ENCODE data around the gene RB1.

The RB1 gene

DNA sequence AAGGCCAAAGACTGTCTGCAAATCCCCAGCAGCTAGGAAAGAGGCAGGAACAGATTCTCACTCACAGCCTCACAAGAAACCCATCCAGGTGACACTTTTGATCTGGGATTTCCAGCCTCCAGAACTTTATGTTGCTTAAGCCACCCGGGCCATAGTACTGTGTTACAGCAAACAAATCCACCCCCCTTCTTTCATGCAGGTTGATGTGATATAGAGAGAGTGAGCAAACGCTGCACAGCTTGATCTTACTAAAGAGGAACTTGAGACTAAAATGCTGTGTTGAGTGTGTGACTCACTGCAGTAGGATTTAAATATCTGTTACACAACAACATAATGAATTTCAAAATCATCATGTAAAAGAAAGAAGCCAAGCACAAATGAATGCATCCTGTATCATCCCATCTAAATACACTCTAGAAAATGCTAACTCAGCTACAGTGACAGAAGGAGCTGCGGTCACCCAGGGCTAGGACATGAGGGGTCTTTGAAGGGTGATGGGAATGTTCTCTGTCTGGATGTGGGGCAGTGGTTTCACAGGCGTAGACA, 197.2 kb downstream of the RB1 start:
- no peak for DNase-seq

DNA sequence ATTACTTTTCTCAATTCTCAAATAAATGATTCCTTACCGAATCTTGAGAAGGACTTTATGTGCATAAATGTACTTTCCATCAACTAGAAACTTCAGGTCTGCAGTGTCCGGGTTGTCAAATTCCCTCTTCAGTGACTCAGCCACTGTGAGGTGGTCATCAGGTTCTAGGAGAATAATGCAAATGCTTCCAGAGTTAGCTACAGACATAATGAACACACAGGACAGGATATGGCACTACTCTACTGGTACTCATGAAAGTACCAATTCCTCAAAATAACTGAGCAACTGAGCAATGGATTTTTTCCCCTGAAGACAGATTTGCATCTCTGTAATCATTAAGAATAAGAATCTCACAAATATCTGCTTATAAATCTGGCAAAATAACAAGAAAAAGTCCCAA, 198.2 kb downstream of the RB1 start:
- no peak for DNase-seq

DNA sequence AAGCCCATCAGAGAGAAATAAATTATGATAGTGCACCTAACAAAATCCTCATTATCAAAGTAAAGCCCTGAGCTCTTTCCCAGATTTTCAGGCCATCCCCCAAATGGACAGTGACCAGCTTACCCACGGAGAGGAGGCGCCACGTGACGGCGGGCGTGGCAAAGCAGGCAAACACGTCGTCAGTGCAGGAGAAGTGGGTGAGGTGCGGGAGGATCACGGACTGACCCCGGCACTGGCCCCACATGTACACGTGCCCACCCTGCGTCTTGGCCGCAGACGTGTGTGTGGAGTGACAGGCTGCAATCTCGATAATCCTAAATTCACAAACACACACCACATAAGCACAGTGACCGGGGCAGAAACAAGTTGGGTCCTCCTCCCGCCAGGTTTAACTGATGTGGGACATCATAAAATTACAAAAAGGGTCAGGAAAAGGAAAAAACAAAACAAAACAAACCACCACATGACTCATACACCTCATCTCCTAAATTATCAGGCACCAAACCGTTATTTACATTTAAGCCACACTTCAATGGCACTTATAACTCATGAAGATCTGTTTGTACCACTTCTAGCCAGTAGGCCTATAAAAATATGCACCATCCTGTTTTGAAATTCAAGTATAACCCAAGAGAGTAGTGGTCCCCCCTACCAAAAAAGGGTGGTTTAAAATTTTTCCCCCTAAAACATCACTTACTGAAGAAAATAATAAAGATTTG, 199.2 kb downstream of the RB1 start:
- DNase-seq = no peak

DNA sequence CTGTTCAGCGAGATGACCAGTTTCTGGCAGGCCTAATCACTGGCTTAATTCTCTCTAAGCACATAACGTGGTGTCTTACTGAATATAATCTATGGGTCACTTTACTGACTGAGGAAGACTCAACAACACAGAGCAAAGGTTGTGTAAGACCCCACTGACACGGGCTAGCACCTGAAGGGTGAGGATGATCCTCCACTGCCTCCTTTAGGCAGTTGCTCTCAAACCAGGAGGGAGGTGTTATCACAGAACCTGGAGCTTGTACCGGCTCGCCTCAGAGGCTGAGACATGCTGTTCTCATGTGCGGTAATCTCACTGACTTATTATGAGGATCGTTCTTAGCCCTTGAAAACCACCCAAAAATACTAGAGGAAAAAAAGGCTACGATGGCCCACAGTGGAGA, 201.1 kb downstream of the RB1 start:
- no peak for DNase-seq

DNA sequence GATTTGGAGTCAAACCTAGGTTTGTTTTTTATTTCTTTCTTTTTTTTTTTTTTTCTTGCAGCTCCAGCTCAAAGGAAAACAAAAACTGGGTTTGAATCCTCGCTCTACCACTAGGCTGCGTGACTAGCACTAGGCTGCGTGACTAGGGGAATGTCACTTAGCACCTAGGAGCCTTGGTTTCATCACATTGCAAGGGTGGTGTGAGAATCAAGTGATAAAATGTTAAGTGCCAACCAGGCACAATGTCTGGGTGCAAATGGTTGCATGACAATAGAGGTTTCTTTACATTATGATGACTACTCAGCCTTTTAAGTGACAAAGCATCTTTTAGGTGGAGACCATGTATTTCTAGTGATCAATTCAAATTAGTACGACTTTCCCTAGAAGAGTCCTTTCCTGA, 201.5 kb downstream of the RB1 start:
- DNase-seq = no peak

DNA sequence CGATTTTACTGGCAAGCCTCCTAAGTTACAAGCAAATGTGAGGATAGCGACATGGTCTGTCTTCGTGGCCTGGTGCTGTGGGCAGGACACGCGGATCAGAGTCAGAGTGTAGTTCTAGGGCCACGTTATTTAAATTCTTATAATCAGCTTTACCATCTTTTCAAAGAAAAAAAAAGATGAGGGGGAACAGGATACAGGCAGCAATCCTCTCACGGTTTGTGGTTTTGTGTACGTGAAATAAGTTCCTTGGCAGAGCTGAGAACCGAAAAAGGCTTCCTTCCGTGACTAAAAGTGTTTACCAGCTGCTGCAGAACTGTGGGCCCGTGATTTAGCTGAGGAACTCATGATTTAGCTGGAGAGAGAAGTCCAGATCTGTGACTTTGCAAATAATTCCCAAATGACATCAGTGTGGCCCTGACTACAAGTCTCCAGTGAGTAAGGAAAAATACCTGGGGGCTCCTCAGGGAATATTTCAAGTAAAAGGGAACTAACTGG, 202.1 kb downstream of the RB1 start:
- no peak for DNase-seq

DNA sequence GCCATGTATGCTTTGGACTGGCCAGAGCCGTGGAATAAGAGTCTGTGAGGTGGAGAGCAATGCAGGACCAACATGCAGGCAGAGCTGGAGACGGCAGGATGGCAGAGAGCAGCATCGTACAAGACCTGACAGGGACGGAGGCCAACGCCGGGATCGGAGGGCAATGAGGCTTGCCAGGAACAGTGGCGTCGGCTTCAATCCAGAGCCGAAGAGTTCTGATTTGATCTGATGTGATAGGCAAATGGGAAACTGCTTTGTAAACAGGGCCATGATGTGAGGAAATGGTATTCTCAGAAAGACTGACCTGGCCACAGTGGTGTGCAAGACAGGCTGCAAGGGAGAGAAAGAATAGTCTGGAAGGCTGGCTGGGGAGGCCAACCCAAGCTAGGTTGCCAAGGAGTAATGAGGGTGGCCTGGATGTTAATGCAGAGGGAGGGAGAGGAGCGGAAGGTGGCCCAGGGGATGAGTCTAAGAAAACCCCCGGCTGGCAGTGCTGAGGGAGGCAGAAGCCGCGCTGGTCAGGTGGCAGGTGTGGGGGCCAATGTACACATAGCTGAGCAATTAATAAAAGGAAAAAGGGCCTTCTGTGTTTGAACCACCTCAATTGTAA, 202.6 kb downstream of the RB1 start:
- DNase-seq = no peak

DNA sequence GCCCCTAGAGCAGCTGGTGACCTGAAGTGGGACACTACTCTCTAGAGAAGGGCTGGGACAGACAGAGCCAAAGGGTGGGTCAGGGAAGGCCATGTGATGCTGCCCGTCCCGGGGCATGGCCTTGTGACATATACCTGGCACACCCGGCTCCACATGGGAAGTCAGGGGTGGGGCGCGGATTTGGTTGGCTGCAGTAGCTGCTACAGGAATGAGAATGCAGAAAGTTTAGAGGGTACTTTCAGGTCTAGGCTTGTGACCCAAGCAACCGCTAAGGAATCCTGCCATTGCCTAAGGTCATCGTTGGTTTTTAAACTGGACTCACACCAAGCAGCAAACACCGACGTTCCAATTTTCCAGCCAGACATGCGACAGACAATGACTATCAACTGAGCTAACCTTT, 203.5 kb downstream of the RB1 start:
- no peak for DNase-seq

DNA sequence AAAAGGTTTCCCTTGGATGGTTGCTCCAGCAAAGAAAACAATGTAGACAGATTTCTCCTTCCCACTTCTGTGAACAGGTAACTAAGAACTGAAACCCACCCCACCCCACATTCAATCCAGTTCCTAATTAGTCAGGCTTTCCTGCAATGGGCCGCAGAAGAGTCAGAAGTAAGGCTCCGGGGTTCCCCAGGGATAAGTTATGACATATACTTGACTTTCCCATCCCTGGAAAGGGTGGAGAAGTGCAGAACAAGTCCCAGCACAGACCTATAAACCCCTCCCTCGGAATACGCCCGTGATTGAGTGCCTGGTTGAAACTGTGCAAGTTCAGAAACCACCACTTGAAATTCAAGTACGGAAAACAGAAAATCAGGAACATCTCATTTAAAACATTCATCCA, 204.5 kb downstream of the RB1 start:
- DNase-seq = no peak

DNA sequence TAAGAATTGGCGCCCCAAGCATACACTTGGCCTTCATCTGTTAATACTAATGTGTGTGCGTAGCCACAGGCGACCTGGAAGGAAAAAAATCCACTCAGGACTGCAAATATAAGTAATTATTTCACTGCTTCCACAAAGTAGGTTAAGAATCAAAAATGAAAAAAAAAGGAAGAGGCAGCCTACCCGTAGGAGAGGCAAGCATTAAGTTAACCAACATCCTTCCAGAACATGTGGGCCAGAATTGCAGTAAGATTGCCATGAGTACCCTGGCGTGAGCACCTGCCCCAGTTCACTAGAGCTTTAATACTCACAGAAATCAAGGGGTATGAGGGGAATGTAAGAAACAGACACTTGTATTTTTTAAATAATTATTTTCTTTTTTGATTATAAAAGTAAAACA, 207.1 kb downstream of the RB1 start:
- DNase-seq = no peak

DNA sequence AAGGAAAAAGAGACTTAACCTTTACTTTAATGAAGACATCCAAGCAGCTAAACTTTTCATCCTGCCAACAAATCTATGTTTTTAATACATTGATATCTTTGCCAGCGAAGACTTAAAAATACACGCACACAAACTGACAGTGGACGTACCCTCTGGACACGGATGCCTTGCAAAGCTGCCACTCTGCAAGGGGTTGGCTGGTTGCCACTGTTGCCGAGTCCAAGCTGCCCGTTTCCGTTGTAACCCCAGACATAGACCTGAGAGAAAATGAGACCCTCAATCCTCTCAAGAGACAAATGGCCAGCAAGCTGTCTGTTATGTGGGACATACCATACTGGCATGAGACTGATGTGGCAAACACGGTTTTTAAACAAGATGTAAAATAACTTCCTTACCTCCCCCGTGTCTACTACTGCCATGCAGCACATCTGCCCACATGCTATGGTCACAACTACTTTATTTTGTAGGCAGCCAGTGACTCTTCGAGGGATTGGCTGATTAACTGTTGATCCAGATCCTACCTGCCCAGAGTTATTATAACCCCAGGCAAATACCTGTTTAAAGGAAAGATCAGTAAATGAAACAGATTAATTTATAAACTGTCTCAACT, 208.2 kb downstream of the RB1 start:
- DNase-seq = no peak

DNA sequence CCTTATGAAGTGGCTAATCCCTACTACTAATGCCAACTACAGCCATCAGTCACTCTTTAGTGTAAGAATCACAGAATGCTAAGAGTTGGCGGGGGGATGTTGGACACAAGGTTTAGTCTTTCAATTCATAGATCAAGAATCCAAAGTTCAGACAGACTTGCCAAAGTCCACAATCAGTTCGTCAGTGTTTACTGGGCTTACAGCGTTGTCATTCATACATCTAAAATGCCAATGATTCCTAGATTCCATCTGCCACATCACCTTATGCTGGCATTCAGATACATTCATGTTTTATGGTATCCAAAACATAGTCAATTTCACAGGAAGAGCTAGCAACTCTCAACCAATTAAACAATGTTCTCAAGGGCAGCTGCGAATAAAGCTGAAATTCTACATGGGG, 211.2 kb downstream of the RB1 start:
- DNase-seq = no peak

DNA sequence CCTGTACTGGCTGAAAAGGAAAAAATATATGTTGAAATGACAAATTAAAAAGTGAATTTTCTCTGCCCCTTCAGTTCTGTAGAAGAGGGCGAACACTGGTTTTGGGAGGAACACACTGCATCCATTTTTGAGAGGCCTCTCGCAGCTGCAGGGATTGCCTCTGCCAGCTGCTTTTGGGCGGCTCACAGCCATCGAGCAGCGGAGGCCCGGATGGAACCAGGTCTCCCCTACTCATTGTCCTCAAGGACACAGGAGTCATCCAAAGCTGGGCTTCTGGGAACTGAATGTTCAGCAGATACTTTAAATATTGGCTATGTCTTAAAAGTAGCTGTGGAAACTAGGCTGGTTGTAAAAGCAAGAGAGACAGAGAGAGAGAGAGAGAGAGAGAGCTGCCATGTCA, 212.2 kb downstream of the RB1 start:
- DNase-seq = no peak

DNA sequence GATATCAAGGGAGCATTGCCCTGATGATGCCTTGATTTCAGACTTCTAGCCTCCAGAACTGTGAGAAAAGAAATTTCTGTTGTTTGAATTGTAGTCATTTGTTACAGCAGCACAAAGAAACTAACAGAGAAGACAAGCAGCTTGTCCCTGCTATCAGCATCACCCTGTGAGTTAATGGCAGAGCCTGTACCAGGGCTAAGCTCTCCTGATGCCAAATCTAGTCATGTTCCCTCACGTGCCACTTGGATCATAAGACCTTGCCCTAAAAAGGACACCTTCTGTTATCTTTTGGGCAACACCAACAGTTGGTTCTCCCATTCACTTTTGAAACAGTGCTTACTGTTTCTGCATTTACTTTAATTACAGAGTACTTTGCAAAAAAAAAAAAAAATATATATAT, 214.5 kb downstream of the RB1 start:
- DNase-seq = no peak

DNA sequence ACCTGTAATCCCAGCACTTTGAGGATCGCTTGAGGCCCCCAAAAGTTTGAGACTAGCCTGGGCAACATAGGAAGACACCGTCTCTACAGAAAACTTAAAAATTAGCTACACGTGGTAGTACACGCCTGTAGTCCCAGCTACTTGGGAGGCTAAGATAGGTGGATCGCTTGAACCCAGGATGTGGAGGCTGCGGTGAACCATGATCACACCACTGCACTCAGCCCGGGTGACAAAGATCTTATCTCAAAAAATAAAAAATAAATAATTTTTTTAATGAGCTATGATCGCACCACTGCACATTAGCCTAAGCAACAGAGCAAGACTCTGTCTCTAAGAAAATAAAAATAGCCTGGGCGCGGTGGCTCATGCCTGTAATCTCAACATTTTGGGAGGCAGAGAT, 222.7 kb downstream of the RB1 start:
- no peak for DNase-seq

DNA sequence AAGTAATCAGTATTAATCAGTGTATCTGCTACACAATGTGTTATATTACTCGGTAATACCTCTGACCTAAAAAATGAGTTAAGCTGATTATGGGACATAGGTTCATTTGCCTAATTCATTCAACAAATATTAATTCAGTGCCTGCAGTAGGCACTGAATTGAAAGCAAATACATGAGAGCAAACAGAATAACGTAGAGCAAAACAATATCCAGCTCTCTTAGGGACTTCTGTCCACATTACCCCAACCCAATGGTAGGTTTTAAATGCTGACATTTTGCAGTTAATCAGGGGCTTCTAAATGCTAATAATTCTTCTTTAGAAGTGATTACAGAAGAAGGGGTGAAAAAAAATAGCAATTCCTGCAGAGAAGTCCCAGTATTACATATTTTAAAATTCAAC, 224.4 kb downstream of the RB1 start:
- no peak for DNase-seq

DNA sequence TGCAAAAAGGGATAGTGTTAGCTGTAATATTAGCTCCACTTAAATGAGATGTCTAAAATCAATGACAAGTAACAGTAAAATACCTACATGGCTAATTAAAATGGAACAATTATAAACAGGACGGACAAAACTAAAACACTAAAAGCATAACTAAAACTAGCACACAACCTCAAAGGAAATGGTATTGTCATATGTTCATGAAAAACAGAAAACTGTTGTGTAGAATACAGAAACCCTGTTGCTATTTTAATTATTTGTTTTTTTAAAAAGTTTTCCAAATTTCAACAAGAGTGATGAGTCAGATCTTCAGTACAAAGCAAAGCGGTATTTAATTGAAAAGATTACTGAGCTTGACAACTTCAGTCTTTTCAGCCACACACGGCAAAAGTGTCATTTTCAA, 225.2 kb downstream of the RB1 start:
- no peak for DNase-seq

DNA sequence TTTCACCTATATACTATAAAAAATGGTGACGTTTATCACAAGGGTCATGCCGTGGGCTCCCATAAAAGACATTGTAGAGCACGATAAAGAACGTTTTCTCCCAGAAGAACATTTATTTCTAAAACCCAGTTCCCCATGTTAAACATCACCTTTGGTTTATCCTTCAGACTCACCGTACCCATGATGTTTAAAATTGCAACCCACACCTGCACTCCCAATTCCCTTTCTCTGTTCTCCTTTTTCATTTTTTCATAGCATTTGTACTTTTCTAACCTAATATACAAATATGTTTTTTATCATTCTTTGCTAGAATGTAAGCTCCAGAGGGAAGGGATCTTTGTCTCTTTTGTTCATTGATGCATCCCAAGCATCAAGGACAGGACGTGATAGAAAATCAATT, 227.3 kb downstream of the RB1 start:
- DNase-seq = no peak

All from NCI-H2171 treated with DMSO at 0.1 percent for 48 hours (cell line).